ENCODE results near the gene MYEF2.

Gene MYEF2

DNA sequence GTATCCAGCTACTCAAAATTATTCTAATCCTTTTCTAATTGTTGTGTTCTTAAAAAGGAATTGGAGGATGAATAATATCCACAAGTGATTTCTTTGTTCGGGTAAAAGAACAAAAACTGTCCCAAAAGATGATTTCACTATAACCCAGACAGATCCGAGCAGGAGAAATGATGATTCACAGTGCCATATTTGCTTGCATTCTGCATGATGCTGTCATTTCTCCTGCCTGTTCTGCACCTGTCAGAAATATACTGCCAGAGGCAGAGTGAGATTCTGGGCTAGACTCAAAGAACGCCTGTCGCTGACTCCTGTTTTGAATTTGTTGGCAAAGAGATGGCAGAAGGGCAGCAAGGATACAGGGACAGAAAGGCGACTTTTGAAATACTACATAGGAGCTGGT is 92.0 kb downstream of the MYEF2 start:
- Histone ChIP-seq H3K9me3 (ENCODE audit: control insufficient read depth in 1 of 2, low read length in 2 of 2) (no peaks in the 10 kb centered on the region), H3K27me3 (ENCODE audit: low read depth, low read length) (no peaks in the 10 kb centered on the region), H3K36me3 (ENCODE audit: control insufficient read depth in 1 of 2, insufficient read depth in 2 of 2, low read length in 2 of 2) (no peaks in the 10 kb centered on the region), H3K4me3 (ENCODE audit: low read depth in 1 of 2, low read length in 2 of 2) (no peak overlapping the region), H3K27ac (ENCODE audit: low read length) (no peak overlapping the region), H3K4me1 (ENCODE audit: control insufficient read depth in 1 of 2, insufficient read depth in 2 of 2, low read length in 2 of 2) (no peaks in the 10 kb centered on the region)

DNA sequence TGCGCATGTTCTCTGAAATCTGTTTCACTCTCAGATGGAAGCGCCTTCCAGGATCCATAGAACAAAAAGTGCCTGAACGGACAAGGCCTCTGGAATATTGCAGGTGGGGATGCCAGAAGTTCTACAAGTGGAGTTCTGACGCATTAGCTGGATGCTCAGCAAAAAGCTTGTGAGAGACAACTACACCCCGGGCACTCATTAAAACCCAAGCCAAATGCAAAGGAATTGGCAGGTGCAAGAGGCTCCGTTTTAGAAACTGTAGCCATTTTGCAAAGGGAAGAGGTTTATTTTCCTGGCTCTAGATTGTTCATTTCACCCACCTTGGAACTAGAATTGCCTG is 92.5 kb downstream of the MYEF2 start:
- Histone ChIP-seq H3K36me3 (ENCODE audit: control insufficient read depth in 1 of 2, insufficient read depth in 2 of 2, low read length in 2 of 2) (no peaks in the 10 kb centered on the region), H3K9me3 (ENCODE audit: control insufficient read depth in 1 of 2, low read length in 2 of 2) (no peaks in the 10 kb centered on the region), H3K4me3 (ENCODE audit: low read depth in 1 of 2, low read length in 2 of 2) (no peak overlapping the region), H3K27me3 (ENCODE audit: low read depth, low read length) (no peaks in the 10 kb centered on the region), H3K4me1 (ENCODE audit: control insufficient read depth in 1 of 2, insufficient read depth in 2 of 2, low read length in 2 of 2) (no peaks in the 10 kb centered on the region), H3K27ac (ENCODE audit: low read length) (no peak overlapping the region)

DNA sequence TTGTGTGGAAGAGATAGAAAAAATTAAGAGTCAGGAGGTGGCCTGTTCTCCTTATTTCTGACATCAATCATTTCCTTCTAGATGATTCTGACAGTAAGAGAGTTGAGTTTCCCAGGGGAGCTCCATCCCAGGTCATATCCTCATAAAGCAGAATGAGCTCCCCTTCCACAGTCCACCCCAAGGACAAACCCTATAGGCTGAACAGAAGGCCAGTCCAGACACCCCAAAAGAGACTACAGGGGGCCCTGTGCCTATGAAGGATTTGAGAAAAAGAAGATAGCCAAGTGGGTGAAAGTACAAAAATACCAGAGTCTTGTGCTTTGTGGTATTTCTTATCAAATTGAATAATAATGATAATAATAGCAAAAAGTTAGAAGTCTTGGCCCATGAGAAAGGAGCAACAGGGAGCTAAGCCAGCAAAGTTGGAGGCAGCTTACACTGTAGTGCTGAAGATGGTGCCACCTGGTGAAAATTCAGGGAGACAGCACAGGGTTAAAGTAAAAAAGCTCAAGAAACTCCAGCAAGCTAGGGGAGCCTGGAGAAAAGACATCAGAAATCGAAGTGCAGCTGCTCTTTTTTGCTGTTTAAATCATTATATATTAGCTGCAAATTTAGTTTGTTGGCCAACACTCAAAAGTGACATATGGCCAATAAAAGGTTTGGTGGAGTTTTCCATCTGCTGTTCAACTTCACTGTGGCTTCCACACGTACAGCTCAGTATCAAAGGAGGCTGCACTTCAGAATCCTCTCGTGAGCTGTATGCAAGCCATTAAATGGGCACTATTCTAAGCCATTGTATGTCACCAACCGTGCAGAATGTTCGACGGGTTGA is 93.1 kb downstream of the MYEF2 start:
- no peaks in the 10 kb centered on the region for H3K9me3 ChIP-seq (ENCODE audit: control insufficient read depth in 1 of 2, low read length in 2 of 2)
- no peaks in the 10 kb centered on the region for H3K27me3 ChIP-seq (ENCODE audit: low read depth, low read length)
- H3K36me3 ChIP-seq (ENCODE audit: control insufficient read depth in 1 of 2, insufficient read depth in 2 of 2, low read length in 2 of 2), result no peaks in the 10 kb centered on the region
- no peak overlapping the region for H3K4me3 ChIP-seq (ENCODE audit: low read depth in 1 of 2, low read length in 2 of 2)
- H3K27ac ChIP-seq (ENCODE audit: low read length), result no peak overlapping the region
- H3K4me1 ChIP-seq (ENCODE audit: control insufficient read depth in 1 of 2, insufficient read depth in 2 of 2, low read length in 2 of 2), result no peaks in the 10 kb centered on the region
